Measurements from ENCODE around the gene PRIMPOL. TPM values are rescaled to one million over a fixed set of nuclear protein-coding genes. Genes with fewer than 3 reads are reported as not detected.

The PRIMPOL gene
- total and polyA plus RNA-seq, 9 of the 15 experiments (the other 6 are each of a cell fraction or from before 2014, with no cell fraction given), result 11.0 to 32.0 (median 16.1) TPM

DNA sequence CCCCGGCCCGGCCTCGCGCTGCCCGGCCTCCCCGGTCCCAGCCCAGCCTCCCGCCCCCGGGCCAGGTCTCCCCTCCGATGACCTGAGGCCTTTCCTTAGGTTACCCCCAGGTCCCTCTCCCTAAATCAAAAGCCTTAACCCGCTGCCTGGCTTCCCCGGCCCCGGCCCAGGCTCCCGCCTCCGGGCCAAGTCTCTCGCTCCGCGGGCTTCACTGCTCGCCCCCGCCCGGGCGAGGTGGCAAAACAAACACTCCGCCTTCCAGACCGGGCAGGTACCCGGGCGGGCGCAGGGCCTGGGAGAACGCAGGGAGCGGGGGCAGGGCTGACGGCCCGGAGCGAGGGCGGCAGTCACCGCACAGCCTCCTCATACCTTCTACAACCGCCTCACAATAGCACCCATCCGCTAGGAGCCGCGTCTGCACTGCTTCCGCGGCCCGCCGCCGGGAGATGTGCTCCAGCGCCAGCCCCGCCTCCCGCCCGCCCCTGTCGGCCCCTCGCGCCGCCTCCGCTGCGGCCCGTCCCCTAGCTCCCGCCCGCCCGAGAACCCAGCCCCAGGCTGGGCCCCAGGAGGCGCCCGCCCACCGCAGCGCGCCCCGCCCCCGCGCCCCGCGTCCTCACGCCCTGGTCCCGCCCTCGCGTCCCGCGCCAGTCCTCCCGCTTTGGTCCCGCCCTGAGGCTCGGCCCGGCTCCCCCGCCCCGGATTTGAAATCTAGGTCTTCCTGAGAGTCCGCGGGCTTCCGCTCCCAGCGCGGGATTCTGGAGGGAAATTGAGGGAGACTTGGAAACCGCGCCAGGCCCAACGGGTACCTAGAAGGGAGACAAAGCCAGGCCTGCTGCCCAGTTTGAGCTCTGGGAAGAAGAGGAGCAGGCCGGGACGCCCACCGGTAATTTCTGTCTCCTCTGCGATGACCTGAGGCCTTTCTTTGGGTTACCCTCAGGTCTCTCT is at the start of gene PRIMPOL, which contains the start of gene CASP3 (continued):
- TF ChIP-seq FOXP1 (CRISPR knock-in tag; IDR thresholded peaks at IDR 0.05) (no peak), POLR2G (IDR thresholded peaks at IDR 0.05; ENCODE audit: low read depth, low read length) (peak; percentile 96), ZNF707 (CRISPR knock-in tag; conservative IDR thresholded peaks at IDR 0.05) (no peak), SUPT5H (IDR thresholded peaks at IDR 0.05) (peak; percentile 84), NCOA1 (IDR thresholded peaks at IDR 0.05; ENCODE audit: low read depth) (no peak), ZNF282 (CRISPR knock-in tag; IDR thresholded peaks at IDR 0.05) (no peak), SMAD1 (IDR thresholded peaks at IDR 0.05; ENCODE audit: low read depth, low read length, partially characterized antibody) (peak; percentile 27), LCOR (CRISPR knock-in tag; IDR thresholded peaks at IDR 0.05) (0 out of 2 replicates have a peak, but pooled peaks have one; percentile 66), ESRRB (CRISPR knock-in tag; IDR thresholded peaks at IDR 0.05; ENCODE audit: borderline replicate concordance) (no peak), FOXJ3 (CRISPR knock-in tag; IDR thresholded peaks at IDR 0.05) (no peak), HNRNPL (IDR thresholded peaks at IDR 0.05; ENCODE audit: low read depth, low read length) (no peak), ZNF324 (CRISPR knock-in tag; IDR thresholded peaks at IDR 0.05) (no peak), NR2C2 (CRISPR knock-in tag; IDR thresholded peaks at IDR 0.05) (0 out of 2 replicates have a peak, but pooled peaks have one; percentile 18), NR2C2 (tag; IDR thresholded peaks at IDR 0.05) (peak; percentile 88), LARP7 (IDR thresholded peaks at IDR 0.05) (no peak), POLR2AphosphoS2 (IDR thresholded peaks at IDR 0.05; ENCODE audit: low read length) (no peak), PHF8 (IDR thresholded peaks at IDR 0.05; ENCODE audit: borderline replicate concordance, low read length) (peak; percentile 87; the same call in 1 of the 2 replicates)
- TF ChIP-seq, protein P1, sequence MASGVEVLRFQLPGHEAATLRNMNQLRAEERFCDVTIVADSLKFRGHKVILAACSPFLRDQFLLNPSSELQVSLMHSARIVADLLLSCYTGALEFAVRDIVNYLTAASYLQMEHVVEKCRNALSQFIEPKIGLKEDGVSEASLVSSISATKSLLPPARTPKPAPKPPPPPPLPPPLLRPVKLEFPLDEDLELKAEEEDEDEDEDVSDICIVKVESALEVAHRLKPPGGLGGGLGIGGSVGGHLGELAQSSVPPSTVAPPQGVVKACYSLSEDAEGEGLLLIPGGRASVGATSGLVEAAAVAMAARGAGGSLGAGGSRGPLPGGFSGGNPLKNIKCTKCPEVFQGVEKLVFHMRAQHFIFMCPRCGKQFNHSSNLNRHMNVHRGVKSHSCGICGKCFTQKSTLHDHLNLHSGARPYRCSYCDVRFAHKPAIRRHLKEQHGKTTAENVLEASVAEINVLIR (CRISPR knock-in tag; IDR thresholded peaks at IDR 0.05), result no peak
- TF ChIP-seq, protein P2, sequence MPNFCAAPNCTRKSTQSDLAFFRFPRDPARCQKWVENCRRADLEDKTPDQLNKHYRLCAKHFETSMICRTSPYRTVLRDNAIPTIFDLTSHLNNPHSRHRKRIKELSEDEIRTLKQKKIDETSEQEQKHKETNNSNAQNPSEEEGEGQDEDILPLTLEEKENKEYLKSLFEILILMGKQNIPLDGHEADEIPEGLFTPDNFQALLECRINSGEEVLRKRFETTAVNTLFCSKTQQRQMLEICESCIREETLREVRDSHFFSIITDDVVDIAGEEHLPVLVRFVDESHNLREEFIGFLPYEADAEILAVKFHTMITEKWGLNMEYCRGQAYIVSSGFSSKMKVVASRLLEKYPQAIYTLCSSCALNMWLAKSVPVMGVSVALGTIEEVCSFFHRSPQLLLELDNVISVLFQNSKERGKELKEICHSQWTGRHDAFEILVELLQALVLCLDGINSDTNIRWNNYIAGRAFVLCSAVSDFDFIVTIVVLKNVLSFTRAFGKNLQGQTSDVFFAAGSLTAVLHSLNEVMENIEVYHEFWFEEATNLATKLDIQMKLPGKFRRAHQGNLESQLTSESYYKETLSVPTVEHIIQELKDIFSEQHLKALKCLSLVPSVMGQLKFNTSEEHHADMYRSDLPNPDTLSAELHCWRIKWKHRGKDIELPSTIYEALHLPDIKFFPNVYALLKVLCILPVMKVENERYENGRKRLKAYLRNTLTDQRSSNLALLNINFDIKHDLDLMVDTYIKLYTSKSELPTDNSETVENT (CRISPR knock-in tag; IDR thresholded peaks at IDR 0.05), result peak; percentile 77
- TF ChIP-seq, protein P3, sequence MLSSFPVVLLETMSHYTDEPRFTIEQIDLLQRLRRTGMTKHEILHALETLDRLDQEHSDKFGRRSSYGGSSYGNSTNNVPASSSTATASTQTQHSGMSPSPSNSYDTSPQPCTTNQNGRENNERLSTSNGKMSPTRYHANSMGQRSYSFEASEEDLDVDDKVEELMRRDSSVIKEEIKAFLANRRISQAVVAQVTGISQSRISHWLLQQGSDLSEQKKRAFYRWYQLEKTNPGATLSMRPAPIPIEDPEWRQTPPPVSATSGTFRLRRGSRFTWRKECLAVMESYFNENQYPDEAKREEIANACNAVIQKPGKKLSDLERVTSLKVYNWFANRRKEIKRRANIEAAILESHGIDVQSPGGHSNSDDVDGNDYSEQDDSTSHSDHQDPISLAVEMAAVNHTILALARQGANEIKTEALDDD (IDR thresholded peaks at IDR 0.05), result no peak
- TF ChIP-seq, protein P4, sequence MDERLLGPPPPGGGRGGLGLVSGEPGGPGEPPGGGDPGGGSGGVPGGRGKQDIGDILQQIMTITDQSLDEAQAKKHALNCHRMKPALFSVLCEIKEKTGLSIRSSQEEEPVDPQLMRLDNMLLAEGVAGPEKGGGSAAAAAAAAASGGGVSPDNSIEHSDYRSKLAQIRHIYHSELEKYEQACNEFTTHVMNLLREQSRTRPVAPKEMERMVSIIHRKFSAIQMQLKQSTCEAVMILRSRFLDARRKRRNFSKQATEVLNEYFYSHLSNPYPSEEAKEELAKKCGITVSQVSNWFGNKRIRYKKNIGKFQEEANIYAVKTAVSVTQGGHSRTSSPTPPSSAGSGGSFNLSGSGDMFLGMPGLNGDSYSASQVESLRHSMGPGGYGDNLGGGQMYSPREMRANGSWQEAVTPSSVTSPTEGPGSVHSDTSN (CRISPR knock-in tag; IDR thresholded peaks at IDR 0.05; ENCODE audit: low read depth), result no peak
- TF ChIP-seq, protein P4 (tag; conservative IDR thresholded peaks at IDR 0.05; ENCODE audit: low read depth), result no peak; the same call in 1 of the 2 replicates

All from K562 (cell line).